GM21717 (cell line): Measurements from ENCODE around the gene TSPAN33.
"Not testable (repeated sequence)": the region's sequence is repeated elsewhere in the genome, so short reads cannot be mapped to it uniquely, and the experiment has no call there.

Source experiments
- ATAC-seq: cut with Tn5 transposase; IDR thresholded peaks from one replicate; pipeline ENCODE4 v1.9.1; 2021; ENCODE audit warnings: mild to moderate bottlenecking, moderate library complexity; ENCODE audit not compliant: unreplicated experiment

Gene TSPAN33

DNA sequence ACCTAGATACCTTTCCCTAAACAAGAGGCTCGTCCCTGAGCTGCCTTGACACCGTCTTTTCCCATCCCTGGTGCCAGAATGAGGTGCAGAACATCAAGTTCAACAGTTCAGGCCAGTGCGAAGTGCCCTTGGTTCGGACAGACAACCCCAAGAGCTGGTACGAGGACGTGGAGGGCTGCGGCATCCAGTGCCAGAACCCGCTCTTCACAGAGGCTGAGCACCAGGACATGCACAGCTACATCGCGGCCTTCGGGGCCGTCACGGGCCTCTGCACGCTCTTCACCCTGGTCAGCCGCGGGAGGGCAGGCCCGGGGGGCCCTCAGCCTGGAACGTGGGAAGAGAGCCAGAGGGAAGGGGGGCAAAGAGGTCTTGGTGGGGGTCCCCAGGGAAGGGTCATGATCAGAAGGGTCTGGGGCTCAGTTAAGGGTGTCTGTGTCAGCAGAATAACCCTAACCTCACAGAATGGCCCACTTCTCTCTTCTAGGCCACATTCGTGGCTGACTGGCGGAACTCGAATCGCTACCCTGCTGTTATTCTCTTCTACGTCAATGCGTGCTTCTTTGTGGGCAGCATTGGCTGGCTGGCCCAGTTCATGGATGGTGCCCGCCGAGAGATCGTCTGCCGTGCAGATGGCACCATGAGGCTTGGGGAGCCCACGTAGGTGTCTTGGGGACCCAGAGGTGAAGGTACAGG is 60.8 kb downstream of the TSPAN33 start:
- ATAC-seq, result no peak

DNA sequence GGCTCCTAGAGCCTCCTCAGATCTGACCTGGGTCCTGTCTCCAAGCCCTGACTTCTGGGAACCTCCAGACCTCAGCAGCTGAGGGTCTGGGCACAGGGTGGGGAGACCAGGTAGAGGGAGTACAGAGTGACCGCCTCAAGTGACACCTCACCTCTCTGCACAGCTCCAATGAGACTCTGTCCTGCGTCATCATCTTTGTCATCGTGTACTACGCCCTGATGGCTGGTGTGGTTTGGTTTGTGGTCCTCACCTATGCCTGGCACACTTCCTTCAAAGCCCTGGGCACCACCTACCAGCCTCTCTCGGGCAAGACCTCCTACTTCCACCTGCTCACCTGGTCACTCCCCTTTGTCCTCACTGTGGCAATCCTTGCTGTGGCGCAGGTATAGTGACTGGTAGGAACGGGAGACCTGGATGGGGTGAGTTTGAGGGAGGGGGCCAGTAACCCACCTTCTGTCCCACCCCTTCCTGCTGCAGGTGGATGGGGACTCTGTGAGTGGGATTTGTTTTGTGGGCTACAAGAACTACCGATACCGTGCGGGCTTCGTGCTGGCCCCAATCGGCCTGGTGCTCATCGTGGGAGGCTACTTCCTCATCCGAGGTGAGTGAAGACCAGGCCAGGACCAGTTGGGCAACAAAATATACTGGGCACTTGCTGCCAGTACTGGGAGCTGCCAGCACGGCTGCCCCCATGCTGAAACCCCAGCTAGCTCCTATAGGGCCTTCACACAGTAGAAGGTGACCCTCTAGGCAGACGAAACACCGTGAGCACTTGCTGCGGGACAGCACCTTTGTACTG is 61.7 kb downstream of the TSPAN33 start:
- ATAC-seq, result no peak

DNA sequence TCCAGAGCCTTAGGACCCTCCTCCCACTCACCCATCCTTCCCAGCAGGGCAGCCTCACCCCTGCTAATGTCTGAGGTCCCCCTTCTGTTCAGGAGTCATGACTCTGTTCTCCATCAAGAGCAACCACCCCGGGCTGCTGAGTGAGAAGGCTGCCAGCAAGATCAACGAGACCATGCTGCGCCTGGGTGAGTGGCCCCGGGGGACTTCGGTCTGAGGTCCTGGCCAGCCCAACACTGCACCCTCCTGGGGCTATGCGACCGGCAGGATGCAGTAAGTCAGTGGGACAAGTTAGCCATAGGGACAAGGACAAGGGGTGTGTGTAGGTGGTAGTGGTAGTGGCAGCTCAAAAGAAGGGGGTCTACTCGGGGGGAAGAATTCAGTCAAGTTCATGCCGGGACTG is 64.2 kb downstream of the TSPAN33 start:
- ATAC-seq, result no peak

DNA sequence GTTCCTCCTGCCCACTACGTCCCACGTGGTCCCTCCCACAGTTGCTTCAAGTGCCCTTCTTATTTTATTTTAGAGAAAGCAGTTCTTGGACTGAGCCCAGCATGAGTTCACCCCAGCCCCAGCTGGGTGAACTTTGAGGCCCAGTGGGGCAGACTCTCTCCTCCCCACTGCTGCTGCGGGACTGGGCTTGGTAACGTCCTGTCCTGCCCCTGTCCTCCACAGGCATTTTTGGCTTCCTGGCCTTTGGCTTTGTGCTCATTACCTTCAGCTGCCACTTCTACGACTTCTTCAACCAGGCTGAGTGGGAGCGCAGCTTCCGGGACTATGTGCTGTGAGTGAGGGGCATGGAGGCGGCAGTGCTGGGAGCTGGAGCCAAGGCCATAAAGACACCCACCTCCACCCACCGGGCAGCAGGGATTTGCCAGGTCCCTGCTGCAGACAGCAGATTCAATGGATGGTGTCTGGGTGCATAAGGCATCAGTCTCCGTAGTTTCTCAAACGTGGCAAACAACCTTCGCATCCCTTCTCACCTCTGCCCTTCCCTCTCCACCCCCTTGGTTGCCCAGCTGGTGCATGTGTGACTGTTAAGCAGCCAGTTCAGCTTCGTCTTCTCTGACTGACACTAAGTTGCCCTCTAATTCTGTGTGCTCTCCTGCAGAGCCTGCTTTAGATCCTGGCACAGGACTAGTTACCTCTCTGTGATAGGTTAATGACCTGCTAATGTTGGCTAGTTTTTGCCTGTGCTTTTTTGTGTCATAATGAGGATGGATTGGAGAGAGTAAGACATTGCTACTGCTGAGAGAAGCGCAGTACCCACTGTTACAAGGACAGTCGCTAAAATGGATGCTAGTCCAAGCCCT is 64.8 kb downstream of the TSPAN33 start:
- no peak for ATAC-seq

DNA sequence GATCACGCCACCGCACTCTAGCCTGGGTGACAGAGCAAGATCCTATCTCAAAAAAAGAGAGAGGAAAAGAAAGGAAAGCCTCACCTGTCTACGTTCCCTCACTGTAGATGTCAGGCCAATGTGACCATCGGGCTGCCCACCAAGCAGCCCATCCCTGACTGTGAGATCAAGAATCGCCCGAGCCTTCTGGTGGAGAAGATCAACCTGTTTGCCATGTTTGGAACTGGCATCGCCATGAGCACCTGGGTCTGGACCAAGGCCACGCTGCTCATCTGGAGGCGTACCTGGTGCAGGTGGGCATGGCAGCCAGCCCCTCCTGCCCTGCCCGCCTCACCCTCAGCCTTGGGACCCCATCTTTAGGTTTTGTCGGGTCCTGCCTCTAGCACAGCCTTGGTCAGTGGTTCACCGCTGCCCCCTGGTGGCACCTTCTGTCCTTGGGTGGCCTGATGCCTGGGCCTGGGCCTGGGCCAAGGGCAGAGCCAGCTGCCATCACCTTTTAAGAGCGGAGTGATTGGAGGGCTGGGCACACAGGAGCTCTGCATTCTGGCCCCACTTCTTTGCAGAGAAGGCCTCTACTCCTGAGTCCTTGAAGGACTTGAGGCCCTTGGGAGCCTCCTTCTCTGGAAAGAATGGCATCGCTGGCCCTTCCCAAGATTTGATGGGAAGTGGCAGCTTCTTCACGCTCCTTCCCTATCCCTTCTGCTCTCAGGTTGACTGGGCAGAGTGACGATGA is 65.9 kb downstream of the TSPAN33 start:
- peak; percentile 53 for ATAC-seq

DNA sequence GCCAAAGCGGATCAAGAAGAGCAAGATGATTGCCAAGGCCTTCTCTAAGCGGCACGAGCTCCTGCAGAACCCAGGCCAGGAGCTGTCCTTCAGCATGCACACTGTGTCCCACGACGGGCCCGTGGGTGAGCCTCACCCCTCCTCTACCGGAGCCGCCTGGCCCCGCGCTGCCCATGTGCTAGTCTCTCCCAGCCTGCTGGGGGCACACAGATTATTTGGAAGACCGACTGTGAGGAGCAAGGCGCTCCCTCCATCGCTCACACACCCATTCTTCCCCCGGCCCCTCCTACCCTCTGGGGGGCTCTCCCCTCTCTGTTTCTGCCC is 66.4 kb downstream of the TSPAN33 start:
- no peak for ATAC-seq

DNA sequence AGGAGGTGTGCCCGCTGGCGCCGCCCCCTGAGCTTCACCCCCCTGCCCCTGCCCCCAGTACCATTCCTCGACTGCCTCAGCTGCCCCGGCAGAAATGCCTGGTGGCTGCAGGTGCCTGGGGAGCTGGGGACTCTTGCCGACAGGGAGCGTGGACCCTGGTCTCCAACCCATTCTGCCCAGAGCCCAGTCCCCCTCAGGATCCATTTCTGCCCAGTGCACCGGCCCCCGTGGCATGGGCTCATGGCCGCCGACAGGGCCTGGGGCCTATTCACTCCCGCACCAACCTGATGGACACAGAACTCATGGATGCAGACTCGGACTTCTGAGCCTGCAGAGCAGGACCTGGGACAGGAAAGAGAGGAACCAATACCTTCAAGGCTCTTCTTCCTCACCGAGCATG is 67.6 kb downstream of the TSPAN33 start:
- ATAC-seq, result no peak

DNA sequence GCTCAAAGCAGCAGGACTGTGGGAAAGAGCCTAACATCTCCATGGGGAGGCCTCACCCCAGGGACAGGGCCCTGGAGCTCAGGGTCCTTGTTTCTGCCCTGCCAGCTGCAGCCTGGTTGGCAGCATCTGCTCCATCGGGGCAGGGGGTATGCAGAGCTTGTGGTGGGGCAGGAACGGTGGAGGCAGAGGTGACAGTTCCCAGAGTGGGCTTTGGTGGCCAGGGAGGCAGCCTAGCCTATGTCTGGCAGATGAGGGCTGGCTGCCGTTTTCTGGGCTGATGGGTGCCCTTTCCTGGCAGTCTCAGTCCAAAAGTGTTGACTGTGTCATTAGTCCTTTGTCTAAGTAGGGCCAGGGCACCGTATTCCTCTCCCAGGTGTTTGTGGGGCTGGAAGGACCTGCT is 68.1 kb downstream of the TSPAN33 start:
- no peak for ATAC-seq

DNA sequence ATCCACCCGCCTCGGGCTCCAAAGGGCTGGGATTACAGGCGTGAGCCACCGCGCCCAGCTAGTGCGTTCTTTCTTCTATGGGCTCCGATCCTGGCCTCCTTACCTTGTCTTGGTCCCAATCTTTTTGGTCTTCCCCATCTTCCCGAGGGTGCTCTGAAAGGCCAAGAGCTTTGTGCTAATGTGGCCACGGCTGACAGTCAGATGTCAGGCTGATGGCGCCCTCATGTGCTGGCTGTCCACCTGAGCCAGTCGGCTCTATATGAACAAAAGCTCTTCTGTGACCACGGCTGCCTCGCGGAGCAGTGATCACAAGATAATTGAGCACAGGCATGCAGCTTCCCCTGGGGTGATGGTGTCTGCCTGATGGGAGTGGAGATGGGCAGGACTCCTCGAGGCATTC is 69.3 kb downstream of the TSPAN33 start:
- ATAC-seq, result no peak

DNA sequence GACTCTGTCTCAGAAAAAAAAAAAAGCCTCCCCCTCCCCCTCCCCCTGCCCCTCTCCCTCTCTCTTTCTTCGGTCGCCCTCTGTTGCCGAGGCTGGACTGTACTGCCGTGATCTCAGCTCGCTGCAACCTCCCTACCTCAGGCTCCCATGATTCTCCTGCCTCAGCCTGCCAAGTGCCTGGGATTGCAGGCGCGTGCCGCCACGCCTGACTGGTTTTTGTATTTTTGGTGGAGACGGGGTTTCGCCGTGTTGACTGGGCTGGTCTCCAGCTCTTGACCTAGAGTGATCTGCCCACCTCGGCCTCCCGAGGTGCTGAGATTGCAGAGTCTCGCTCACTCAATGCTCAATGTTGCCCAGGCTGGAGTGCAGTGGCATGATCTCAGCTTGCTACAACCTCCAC is 71.2 kb downstream of the TSPAN33 start:
- ATAC-seq, result not testable (repeated sequence)

DNA sequence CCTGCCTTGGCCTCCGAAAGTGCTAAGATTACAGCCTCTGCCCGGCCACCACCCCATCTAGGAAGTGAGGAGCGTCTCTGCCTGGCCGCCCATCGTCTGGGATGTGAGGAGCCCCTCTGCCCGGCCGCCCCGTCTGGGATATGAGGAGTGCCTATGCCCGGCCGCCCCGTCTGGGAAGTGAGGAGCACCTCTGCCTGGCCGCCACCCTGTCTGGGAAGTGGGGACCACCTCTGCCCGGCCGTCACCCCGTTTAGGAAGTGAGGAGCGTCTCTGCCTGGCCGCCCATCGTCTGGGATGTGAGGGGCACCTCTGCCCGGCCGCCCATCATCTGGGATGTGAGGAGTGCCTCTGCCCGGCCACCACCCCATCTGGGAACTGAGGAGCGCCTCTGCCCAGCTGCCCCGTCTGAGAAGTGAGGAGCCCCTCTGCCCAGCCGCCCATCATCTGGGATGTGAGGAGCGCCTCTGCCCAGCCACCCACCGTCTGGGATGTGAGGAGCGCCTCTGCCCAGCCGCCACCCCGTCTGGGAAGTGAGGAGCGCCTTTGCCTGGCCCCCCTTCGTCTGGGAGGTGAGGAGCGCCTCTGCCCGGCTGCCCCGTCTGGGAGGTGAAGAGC is 71.7 kb downstream of the TSPAN33 start:
- ATAC-seq, result not testable (repeated sequence)

DNA sequence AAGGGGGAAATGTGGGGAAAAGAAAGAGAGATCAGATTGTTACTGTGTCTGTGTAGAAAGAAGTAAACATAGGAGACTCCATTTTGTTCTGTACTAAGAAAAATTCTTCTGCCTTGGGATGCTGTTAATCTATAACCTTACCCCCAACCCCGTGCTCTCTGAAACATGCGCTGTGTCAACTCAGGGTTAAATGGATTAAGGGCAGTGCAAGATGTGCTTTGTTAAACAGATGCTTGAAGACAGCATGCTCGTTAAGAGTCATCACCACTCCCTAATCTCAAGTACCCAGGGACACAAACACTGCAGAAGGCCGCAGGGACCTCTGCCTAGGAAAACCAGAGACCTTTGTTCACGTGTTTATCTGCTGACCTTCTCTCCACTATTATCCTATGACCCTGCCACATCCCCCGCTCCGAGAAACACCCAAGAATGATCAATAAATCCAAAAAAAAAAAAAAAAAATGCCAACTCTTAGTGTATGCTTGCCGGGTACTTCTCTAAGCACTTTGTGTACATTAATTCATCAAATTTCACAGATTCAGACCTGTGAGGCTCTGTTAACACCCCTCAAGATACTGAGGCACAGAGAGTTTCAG is 72.4 kb downstream of the TSPAN33 start:
- ATAC-seq, result not testable (repeated sequence)

DNA sequence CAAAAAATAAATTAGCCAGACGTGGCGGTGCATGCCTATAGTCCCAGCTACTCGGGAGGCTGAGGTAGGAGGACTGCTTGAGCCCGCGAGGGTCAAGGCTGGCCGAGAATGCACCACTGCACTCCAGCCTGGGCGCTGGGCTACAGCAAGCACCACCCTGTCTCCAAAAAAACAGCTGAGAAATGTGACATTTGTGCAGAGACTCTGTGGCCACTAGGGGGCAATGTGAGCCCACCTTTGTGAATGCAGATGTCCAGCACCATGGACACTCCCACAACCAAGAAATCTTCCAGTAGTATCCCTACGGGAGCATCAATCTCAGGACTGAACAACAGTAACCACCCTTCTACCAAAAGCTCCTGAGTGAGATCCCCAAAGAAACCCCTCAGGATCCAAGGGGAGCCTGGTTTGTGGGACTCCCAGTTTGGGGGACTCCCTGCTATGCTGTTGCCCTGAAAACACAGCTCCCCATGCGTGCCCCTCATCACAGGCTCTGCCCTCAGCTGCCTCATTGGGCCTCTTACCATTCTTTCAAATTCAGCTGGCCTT is 74.1 kb downstream of the TSPAN33 start:
- no peak for ATAC-seq

DNA sequence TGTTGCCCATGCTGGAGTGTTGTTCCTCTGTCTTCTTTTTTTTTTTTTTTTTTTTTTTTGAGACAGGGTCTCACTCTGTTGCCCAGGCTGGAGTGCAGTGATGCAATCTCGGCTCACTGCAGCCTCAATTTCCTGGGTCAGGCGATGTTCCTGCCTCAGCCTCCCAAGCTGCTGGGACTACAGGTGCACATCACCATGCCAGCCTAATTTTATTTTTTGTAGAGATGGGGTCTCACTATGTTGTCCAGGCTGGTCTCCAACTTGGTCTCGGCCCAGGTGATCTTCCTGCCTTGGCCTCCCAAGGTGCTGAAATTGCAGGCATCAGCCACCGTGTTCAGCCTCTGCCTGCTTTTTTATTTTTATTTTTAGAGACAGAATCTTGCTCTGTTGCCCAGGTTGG is 74.7 kb downstream of the TSPAN33 start:
- ATAC-seq, result not testable (repeated sequence)
